SIG-M5 treated with dmso at 0.1 percent for 504 hours (cell line): Measurements from ENCODE around the gene IKBKE.

ENCODE experiments used
- DNase-seq: peaks from one replicate; lab custom pipeline; 2025; ENCODE audit not compliant: unreplicated experiment; lab: John Stamatoyannopoulos, UW

IKBKE gene

DNA sequence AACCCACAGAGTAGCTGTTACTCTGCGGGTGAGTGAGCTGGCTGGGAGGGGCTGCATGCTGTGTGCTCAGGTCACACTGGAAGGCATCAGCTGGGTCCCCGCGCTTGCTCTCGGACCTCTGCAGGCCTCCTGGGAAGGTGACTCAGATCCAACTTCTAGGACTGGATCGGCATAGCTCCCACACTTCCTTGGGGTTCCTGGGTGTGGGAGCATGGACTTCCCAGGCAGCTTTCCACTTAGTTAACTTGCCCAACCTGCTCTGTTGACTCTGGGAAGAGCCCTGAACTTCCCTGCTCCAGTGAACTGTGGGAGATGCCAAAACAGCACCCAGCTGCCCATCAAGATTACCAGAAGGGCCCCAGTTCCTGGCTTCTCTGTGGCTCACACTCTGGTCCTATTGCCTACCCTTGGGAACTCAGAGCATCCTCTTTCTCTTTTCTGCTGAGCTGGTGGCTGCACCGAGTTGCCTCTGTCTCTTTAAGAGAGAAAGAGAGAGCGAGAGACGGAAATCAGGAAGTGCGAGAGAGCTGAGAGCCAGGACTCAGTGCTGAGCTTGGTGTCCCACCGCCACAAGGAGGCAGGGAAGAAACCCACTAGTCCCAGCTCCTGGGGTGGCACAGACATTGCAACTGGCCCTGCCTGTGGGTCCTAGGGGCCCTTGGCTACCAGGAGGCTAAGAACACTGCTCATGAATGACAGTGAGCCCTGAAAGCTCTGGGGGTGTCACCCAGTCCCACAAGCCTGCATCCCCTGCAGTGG, at the start of gene IKBKE:
Gene IKBKE (plus strand): TSS at position 544 of the 759 bp plus-strand sequence. CDS start 2,752 bp downstream, outside the sequence.
- peak; percentile 98 for DNase-seq

DNA sequence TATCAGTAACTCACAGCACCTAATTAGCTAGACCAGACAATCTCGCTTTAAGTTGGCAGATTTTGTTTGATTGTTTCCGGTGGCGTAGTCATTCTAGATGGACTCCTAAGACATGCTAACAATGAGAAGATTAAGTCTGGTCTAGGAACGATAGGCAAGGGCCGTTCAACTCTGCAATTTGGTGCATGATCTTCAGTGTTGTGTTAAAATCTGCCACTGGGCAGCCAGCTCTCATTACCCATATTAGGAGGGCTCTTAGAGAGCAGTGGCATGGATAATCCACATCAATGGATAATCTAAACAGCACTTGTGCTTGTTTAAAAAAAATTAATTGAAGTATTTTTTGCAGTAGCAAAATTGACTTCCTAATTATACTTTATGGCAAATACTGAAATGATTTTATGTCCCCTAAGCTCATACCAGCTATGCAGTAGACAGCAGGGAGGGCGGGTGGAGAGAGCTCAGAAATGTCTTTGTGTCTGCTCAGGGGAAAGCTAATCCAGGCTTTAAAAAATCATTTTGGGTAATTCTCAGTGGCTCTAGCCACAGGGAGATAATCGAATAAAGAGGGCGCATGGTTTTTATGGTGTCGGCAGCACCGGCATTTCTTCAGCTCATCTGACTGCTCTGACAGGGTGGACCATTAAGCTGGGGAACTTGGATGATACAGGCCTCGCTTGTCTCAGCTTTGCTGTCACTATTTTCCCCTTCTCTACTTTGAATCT, 48.5 kb upstream of the IKBKE start:
- no peak for DNase-seq

DNA sequence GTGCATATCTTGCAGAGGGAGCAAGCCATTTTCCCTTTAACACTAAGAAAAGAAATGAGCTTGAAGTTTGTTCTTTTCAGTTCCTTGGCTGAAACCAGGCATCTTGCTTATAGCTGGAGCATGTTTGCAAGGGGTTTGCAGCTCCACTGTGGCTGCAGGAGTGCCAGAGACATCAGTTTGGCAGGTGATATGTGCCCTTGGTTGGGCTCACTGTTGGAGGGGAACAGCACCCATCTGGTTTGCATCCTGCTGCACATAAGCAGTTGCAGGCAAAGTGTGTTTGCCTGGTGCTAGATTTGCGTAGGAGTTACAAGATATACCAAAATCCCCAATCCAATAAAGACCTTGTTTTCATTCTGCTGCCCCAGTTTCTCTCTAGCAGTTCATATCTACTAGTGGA, 47.8 kb upstream of the IKBKE start:
- no peak for DNase-seq

GRCh38 chr1:206427291-206427690, 43.0 kb upstream of the IKBKE start:
- DNase-seq: no peak

DNA sequence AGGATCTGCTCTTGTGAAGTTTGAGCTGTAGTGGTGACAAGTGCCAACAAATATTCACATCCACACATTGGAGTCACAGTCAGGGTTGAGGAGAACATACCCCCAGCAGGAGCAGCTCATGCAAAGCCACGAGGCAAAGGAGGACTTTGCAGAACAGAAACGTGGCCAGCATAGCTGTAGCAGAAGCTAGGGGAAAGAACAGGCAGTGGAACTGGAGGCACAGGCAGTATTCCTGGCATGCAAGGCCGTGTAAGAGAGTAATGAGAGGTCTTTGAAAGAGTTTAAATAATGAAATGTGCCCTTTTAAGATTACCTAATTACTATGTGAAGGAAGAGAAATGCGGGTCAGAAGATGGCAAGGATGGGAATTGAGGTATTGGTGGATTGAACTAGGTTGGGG, 40.9 kb upstream of the IKBKE start:
- no peak for DNase-seq

DNA sequence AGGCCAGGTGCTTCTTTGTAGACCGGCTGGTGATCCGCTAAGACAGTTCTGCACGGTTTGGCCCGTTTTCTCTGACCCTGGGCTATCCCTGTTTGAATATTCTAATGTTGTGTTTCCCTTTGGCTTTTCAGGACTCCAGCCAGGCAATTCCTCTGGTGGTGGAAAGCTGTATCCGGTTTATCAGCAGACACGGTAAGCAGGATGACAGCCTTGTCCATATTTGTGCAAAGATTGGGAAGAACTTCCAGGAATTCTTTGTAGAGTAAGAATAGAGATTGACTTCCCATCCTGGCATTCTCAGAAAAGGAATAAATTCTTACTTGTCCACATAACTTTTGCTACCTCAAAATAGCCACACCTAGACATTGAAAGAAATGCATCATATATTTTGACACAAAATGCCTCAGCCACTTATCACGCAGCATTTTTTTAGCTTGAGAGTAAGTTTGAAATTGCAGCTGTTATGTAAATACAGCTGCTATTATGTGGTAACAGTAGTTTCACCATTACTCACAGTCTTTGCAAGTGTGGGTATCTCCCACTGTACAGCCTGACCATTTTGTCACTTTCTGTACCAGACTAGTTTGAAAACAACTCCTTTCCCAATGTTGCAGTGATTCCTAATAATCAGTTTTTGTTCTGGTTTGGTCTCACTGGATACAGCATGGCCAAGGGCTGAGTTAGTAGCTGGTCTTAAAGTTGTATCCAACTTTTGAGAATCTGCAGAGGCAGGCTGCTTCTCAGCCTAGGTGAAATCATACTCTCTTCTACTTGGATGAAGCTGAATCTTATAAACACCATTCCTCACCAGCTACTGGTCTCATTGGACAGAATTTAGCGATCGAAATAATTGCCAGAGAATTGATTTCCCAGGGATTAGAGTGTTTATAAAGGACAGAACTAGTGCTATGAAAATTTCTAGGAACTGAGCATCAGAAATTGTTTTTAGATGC, 40.0 kb upstream of the IKBKE start:
- DNase-seq: peak; percentile 37

DNA sequence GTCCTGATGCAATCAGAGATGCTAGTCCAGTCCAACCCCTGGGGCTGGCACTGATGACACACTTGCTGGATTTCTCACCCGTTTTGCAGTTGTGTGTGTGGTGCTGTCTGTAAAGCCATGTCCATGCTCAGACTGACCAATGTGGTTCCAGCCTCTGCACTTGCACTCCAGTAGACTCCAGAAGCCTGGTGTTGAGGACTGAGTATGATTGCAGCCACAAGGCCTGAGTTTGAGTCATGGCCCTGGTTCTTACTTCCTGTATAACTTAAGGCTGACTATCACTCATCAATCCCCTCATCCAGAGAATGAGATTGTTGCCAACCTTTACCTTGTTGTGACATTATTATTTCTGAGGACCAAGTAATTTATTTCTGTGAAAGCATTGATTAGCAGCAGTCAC, 34.8 kb upstream of the IKBKE start:
- no peak for DNase-seq

- DNase-seq: no peak
These were observed 31.7 kb upstream of the IKBKE start for GRCh38 chr1:206438554-206438953.

- DNase-seq: no peak
These were observed 31.1 kb upstream of the IKBKE start for GRCh38 chr1:206439205-206439604.

- no peak for DNase-seq
These were observed 28.8 kb upstream of the IKBKE start for GRCh38 chr1:206441336-206441967.

- DNase-seq: no peak
These were observed 28.2 kb upstream of the IKBKE start for GRCh38 chr1:206442101-206442500.

- DNase-seq: no peak
These were observed 25.2 kb upstream of the IKBKE start for GRCh38 chr1:206445116-206445515.

DNA sequence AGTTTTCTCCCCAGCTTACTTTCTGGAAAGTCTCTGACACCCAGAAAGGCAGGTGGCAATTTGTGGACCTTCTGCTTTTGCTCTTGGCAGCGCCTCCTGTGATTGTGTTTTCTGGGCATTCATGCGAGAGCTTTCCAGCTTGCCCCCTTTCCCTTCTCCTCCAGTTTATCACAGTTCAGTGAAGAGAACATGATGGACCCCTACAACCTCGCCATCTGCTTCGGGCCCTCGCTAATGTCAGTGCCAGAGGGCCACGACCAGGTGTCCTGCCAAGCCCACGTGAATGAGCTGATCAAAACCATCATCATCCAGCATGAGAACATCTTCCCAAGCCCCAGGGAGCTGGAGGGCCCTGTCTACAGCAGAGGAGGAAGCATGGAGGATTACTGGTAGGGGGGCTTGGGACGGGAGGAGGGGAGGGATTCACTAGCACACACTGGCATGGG, 24.3 kb upstream of the IKBKE start:
- DNase-seq: no peak

DNA sequence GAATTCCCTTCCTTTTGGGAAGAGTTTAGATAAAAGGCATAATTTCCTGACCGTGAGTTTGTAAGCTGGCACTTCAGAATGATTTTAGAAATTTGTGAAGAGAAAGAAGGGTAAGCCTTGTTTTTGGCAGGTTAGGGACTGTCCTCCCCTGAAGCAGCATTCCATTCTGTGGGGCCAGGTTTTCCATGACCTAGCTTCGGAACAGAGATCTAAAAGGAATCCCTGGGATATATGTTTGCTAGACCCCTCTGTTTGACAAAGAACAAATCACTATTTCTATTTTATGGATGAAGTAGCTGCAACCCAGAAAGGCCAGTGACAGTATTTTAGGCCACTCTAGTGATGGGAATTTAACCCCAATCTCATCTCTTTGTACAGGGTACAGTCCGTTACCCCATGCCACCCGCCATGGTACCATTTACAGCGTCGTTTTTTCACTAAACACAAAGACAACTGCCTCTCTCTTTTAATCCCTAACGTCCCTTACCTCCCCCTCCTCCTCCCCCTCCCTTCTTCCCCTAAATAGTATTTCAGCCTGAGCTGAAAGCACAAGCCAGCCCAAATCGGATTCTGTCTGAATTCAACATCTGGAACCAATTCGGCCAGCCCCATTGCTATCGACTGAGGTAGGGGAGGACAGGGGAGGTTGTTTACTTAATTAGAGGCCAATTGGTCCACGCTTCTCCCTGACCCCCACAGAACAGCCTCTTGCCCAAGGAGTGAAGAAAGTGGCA, 23.4 kb upstream of the IKBKE start:
- DNase-seq: no peak

GRCh38 chr1:206447422-206447765, 22.9 kb upstream of the IKBKE start:
- DNase-seq: no peak

DNA sequence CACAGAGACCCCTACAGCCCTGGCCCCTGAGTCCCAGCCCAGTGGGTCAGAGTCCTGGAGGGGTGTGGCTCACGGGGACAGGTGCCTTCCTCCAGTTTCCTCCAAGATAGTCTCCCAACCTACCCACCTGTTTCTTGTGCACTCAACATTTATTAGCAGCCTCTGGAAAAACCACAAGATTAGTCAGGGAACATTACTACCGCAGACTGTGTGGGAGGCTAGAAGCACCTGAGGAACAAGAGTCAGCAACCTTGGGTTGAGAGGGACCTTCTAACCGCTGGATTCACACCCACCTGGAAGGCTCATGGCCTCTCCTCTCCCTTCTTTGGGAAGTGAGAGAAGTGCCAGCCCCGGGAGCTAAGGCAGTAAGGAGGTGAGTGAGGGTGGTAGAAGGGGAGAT, 22.5 kb upstream of the IKBKE start:
- no peak for DNase-seq

DNA sequence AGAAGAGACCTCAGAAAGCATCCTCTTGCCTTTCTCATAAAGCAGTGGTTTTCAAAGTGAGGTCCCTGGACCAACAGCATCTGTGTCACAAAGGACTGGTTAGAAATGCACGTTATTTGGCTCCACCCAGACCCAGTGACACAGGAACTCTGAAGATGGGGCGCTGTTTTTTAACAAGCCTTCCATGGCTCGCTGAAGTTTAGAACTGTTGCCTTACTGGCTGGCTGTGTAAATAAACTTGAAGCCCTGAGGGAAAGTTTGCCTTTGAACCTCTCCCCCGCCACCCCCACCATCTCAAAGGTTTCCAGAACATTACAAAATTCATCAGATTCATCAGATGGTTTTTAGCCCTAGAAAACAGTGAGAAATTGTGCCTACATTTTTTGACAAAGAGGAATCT, 21.8 kb upstream of the IKBKE start:
- DNase-seq: peak; percentile 23

DNA sequence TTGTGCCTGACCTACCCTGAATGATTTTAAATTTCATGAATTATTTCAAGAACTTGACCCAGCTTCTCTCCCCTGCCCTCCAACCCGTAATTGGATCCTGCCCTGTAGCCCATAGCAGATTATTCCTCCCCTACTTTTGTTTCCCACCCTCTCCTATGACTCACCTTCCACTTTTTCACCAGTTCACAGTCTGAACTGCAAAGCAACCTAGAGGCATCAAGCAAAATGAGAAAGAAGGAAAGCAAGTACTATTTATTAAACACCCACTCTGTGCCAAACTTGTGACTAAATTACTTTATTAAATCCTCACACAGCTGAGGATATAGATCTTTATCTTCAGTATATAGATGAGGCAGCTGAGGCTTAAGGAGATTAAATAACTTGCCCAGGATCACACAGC, 20.7 kb upstream of the IKBKE start:
- DNase-seq: peak; percentile 17

- DNase-seq: no peak
These were observed 20.0 kb upstream of the IKBKE start for GRCh38 chr1:206450281-206450680.

DNA sequence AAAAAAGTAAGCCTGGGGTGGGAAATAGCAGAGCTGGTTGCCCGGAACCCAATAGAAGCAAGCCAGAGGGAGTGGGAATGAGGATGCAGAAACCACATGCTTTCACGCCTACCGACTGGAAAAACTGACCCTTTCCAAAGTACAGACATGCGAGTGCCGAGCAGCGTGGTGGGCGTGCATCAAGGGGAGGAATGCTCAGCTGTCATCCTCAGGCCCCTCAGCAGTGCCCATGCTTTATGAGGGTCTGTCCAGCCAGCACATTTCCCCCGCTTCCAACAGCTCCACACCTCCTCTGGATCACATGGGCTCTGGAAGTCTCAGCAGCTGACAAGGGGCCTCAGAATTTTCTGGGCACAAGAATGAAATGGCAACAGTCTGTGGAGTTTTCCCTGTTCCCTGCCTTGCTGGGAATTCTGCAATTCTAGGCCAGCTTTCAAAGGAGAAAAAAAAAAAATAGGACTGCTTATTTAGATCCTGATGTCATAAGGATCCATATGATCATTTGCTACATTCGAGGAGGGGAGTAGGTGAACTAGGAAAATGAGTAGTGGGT, 19.1 kb upstream of the IKBKE start:
- no peak for DNase-seq
